Femur (tissue), 1 donor: ENCODE results near the gene FAM98A.

ENCODE experiments used
- DNase-seq: peaks from one replicate; pipeline ENCODE4 v3.0.0-alpha.2; 2017

The FAM98A gene

DNA sequence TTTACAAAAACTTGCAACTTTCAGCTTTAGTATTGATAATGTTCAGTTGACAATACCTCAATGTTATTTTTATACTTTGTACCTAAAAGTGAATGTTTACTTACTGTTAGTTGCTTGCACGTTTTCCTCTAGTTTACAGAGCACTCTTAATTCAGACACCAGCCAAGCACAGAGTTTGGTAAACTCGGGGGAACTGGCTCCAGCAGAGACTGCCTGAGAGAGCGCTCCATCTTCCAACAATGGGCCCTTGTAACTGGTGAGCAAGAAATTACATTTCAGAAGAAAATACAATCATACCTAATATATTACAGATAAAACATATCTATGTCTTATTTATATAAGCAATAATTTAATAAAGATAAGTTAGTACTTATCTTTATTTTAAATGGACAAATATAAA lies 3.7 kb downstream of the FAM98A start:
- no peak for DNase-seq

- DNase-seq = no peak
Measured at GRCh38 chr2:33589444-33589843, 9.7 kb downstream of the FAM98A start.

DNA sequence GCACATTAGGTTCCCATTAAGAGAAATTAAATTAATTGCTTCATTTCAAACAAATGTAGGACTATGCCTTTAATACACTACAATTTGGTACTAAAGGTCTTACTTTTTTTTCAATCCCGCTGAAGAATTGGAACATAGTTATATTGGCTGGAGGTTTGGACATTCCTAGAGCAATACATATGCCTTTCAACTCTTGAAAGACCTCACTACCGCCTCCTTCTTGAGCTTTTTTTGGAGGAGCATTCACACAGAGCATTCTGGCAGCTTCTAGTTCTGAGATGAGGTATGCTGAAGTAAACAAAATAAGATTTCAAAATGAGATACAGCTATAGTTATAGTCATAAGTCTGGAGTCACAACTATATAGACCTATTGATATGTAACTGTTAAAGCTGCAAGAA lies 10.9 kb downstream of the FAM98A start:
- DNase-seq = no peak

DNA sequence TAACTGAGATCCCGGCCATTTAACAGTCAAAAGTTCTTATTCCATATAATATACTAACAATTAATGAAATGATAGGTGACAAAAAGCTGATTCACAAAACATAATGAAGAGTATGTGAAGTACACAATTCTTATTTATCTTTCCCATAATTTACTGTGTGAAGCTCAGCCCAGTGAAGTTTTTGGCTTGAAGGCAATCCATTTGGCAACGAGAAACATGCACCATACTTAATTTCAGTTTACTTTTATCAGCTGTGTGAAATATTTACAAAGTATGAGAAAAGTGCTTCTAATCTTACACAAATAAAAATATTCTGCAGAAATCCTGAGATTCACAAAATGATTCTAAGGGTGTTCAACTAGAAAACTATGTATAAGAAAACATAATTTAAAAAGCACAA lies 12.3 kb downstream of the FAM98A start:
- no peak for DNase-seq

- no peak for DNase-seq
Measured at GRCh38 chr2:33583194-33583938, 15.7 kb downstream of the FAM98A start.

DNA sequence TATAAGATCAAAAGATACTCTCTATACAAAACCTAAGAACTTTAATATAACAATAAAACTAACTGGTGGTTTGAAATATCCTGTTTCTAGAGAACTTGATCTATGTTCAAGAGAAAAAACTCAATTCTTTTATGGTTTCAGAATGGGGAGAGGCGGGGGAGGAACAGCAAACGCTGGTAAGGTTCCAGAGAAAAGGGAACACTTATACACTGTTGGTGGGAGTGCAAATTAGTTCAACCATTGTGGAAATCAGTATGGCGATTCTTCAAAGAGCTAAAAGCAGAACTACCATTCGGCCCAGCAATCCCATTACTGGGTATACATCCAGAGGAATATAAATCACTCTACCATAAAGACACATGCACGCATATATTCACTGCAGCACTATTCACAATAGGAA lies 17.2 kb downstream of the FAM98A start:
- DNase-seq = no peak

GRCh38 chr2:33579227-33579626 lies 19.9 kb downstream of the FAM98A start:
- DNase-seq = no peak

GRCh38 chr2:33577668-33578067 lies 21.4 kb downstream of the FAM98A start:
- DNase-seq = no peak

GRCh38 chr2:33577084-33577483 lies 22.0 kb downstream of the FAM98A start:
- no peak for DNase-seq

GRCh38 chr2:33573657-33574056 lies 25.4 kb downstream of the FAM98A start:
- no peak for DNase-seq

- no peak for DNase-seq
Measured at GRCh38 chr2:33570681-33571080, 28.4 kb downstream of the FAM98A start.

GRCh38 chr2:33561872-33562271 lies 37.2 kb downstream of the FAM98A start:
- DNase-seq = no peak

GRCh38 chr2:33560017-33560416 lies 39.1 kb downstream of the FAM98A start:
- DNase-seq = no peak

DNA sequence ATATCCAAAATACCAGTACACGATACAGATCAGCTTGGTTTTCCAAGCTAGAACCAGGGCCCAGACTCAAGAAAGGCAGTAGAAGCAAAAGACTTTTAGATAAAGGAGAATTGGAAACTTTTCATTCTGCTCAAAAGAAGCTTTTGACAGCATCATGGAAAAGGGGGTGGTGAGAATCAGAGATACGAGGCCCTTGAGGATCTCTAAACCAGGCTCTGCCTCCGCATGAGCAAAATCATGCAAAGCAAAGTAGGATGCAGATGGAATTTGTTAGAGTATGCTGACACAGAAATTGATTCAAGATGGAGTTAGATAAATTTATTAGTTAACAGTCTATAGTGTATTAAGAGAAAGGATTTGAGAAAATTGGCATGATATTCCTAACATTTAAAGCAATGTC lies 39.8 kb downstream of the FAM98A start:
- DNase-seq = peak; percentile 33

GRCh38 chr2:33555681-33556080 lies 43.4 kb downstream of the FAM98A start:
- DNase-seq = no peak

GRCh38 chr2:33552758-33553461 lies 46.2 kb downstream of the FAM98A start:
- DNase-seq = no peak

DNA sequence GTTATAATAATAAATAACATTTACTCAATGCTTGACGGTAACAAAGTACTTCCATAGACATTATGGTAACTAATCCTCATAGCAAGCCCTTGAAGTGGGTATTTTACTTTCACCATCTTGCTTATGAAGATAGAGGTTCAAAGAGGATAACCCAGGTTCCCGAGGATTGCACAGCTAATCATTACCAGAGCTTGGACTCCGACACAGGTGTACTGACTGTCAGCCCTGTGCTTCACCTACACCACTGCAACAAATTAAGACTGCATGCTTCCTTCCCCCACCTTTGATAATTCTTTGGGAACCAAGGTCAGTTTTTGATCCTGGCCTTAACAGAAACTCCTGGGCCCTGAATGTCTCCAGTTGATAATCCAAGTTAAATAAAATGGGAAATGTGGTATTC lies 48.9 kb downstream of the FAM98A start:
- no peak for DNase-seq

- DNase-seq = no peak
Measured at GRCh38 chr2:33541243-33541642, 57.9 kb downstream of the FAM98A start.

- DNase-seq = no peak
Measured at GRCh38 chr2:33535421-33535820, 63.7 kb downstream of the FAM98A start.
